ENCODE results near the gene SPACA4.
A peak's percentile ranks its signal among the peaks of the same experiment; 100 is the strongest.

Gene SPACA4

DNA sequence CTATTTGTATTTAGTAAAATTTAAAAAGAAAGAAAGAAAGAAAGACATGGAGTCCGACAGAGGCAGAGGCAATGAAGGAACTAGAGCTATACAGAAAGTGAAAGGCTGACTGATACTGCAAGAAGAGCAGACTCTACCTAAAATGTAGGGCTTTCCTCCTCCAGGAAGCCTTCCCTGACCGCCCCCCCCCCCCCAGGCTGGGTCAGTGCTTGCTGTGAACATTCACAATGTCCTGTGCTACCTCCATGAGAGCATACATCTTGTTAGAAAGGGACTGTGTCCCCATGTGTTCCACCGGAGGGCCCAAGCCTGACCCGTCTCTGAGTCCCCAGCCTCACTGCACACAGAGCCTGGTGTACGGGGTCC lies 45.1 kb downstream of the SPACA4 start:
- no peak for DNase-seq (ENCODE audit: low spot score)

DNA sequence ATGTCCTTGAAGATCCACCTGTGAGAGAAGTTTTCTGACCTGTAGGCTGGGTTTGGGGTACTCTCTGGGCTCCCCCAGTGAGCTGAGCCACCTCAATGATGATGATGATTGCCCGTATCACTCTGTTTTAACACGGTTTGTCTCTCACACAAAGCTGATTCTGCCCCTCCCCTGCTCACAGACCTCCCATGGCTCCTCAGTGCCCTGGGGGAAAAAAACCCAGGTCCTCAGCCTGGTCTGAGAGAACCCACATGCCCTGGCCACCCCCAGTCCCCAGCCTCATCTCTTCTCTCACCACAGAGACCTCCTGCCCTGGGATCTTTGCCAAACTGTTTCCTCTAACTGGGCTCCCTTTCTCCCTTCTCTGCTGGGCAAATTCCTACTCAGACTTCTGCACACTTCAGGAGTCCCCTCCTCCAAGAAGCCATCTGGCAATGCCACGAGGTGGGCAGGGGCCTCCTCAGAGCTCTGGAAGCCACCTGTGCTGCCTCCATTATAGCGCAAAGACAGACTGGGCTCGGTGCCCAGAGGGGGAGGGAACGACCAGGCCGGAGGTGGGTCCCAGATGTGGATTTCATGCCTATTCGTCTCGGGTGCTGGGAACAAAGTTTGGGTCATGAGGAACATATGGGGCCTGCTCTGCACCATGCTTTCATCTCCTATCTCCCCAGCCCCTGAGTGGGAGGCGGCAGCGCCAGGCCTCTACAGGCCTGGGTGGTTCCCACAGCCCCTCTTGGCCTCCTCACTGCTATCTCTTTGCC lies 47.9 kb downstream of the SPACA4 start:
- no peak for DNase-seq (ENCODE audit: low spot score)

DNA sequence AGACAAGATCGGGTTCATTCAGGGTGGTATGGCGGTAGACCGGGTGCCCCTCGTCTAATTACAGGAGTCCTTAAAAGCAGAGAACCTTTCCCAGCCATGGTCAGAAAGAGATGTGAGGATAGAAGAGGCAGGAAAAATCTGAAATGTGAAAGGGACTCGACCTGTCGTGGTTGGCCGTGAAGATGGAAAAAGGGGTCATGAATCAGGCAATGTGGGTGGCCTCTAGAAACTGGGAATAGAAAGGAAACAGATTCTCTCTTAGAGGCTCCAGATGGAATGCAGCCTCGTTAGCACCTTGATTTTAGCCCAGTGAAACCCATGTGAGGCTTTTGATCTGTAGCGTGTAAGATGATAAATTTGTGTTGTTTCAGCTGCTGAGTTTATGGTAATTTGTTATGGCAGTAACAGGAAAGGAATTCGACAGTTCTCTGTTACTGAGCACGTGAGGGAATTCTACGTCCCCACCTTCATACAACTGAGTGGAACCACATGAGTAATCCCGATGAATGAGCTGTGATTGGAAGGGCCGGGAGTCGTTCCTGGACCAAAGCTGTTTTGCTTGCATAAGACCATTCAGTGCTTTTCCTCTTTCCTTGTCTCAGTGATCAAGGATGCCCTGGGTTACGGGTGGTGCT lies 50.4 kb downstream of the SPACA4 start:
- DNase-seq (ENCODE audit: low spot score), result peak; percentile 86
